T-helper 1 cell treated with Interleukin-12 subunit alpha and Interleukin-12 subunit beta and Interleukin-4 antibody, amounts not matched to agents 30 ng/mL and 1 ng/mL, for 36 hours (primary cell): Measurements from ENCODE around the gene STARD3. TPM values are rescaled to one million over a fixed set of nuclear protein-coding genes. Genes with fewer than 3 reads are reported as not detected.

Experiments used
- intact Hi-C: fragments of 100-400 bp; cut with micrococcal nuclease; formaldehyde crosslinking; loops from one replicate; pipeline ENCODE4 v1.15.1; 2024
- total RNA-seq: library from RNA; stranded (reverse); gene quantifications from 2 replicates; pipeline ENCODE4 v1.2.3, GENCODE V29; 2022

The STARD3 gene
- total RNA-seq, 1 donor from 2014 or later: 70.6 TPM

- intact Hi-C loops: no loop called here
These were observed 33.2 kb downstream of the STARD3 start for GRCh38 chr17:39669897-39670735.

GRCh38 chr17:39670746-39671145, 33.8 kb downstream of the STARD3 start:
- intact Hi-C loops: no loop called here

GRCh38 chr17:39671651-39672521, 34.9 kb downstream of the STARD3 start:
- intact Hi-C loops: no loop called here

- intact Hi-C loops: no loop called here
These were observed 35.8 kb downstream of the STARD3 start for GRCh38 chr17:39672522-39673334.

DNA sequence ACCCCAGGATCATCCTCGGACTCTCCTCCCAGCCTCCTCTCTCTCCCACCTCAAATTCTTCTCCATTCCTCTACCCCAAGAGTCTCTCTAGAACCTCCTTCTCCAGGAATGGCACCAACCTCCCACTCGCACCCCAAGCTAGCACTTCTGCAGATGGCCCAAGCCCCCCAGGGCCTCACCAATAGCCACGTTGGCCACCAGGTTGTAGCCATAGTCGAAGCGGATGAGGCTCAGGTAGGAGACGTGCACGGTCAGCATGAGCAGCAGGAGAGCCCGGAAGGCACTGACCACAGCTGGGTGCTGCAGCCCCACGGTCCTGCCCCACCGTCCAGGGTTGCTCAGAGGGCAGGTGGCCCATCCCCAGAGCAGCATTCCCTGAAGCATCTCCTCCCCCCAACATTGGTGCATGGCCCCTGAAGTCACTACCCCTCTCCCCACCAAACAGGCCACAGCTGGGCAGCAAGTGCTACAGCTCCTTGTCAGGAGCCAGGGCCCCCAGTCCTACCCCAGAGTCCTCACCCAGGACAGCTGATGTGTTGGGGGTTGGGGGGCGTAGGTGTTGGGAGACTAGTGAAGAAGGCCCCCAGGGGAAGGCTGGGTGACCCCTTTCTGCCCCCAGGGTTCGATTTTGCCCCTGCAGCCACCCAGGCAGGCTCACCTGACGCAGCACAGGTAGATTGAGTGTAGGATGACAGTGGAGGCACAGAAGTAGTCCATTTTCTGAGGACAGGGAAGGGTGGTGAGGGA, 36.6 kb downstream of the STARD3 start:
- intact Hi-C loops: no loop called here

DNA sequence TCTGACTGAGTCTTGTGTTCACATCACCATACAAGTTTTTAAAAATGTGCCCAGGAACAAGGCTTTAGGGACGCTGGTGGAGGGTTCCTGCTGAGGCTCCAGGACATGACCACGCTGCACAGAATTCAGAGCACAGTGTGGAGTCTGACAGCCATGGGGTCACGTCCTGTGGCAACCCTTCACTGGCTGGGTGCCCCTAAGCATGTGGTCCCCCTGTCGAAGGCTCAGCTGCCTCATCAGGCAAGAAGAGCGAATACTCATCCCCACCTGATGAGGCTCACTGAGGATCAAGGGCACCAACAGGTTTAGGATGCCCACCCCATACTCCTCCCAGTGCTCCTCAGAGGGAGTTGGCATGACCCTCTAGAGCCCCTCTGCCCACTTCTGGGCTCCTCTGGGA, 37.2 kb downstream of the STARD3 start:
- intact Hi-C loops: no loop called here

GRCh38 chr17:39674702-39675389, 37.9 kb downstream of the STARD3 start:
- intact Hi-C loops: no loop called here

- intact Hi-C loops: no loop called here
These were observed 38.6 kb downstream of the STARD3 start for GRCh38 chr17:39675390-39676082.

DNA sequence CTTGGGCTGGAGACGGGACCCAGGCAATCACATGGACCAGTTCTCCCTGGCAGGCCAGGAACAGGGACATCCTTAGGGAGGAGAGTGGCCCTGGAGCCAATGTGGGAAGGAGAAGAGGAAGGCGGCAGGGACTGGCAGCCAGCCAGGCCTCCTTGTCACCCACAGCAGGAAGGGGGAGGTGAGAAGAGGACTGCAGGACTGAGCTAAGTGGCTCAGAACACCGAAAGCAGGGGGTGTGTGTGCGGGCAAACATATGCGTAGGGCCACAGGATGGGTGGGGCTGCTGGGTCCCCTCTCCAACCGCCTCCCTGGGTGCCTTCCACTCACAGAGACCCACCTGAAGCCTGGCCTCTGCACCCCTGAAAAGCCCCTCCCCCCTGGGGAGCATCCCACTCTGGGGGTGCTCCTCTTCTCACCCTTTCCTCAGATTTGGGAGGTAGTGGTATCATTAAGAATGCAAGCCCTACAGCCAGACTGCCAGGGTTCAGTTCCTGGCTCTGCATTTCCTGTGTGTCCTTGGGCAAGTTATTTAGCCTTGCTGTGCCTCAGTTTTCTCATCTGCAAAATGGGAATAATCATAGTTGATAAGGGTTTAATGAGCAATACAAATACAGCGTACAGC, 39.4 kb downstream of the STARD3 start:
- intact Hi-C loops: no loop called here

GRCh38 chr17:39677072-39677471, 40.1 kb downstream of the STARD3 start:
- intact Hi-C loops: no loop called here

DNA sequence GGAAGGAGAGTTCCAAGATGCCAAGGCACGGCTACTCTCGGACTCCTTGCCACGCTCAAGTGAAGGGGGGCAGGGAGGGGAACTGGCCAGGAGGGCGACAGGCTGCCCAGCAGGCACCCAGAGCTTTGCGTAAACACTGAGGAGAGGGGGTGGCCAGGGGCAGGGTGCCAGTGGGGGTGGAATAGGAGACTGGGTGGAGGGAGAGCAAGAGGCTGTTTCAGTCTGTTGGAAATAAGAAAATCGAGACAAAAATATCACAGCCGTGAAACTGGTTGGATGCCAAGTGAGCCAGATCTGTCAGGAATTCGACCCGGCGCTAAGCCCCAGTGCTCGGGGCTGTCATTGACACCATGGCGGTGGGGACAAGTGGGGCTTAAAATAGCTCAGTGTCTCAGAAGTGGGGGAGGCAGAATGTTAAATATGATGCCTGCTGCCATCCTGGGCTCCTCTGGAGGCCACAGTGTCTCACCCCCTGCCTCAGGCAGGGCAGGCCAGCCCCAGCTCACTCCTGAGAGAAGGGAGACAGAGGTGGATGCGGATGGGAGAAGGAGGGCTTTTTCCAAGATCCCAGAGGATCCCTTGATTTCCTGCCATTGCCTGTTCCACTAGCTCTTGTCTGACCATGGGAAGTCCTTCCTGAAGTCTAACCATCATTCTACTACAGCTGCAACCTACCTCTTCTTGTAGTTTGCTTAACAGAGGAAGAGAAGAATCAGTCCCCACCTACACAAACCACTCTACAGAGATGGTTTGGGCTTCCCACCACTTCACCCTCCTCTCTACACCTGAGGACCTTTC, 40.8 kb downstream of the STARD3 start:
- intact Hi-C loops: no loop called here

GRCh38 chr17:39678340-39679116, 41.6 kb downstream of the STARD3 start:
- intact Hi-C loops: loop anchor here (1.0 kb wide), 1 partner anchor 10 kb away; the partner anchor contains the start of gene PGAP3

DNA sequence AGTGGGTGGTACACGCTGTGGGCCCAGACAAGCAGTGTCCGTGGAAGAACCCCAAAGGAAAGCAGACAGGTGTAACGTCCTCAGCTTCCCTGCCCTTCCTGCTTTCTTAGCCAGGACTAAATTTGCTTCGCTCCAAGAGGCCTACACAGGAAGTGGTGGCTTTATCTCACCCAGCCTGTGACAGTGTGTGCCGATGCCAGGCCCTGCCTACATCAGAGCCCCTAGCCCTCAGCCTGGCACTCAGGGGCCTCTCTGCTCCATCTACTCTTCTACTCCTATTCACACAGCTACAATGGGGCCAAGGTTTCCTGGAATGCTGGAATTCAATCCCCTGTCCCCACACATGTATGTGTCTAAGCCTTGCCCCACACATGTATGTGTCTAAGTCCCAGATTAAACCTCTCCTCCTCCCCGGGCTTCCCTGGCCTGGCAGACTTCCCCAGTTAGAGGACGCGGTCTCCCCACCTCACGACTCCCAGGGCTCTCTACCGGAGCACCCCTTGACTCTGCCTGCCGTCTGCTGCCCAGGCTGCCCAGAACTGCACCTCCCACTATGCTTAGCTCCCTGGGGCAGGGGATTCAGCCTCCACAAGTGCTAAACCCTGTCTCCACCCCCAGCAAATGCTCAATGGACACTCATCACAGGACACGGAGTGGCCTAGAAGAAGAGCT, 42.7 kb downstream of the STARD3 start:
- intact Hi-C loops: loop anchor here (1.0 kb wide), 1 partner anchor 9 kb away; the partner anchor contains the start of gene PGAP3

- intact Hi-C loops: no loop called here
These were observed 46.5 kb downstream of the STARD3 start for GRCh38 chr17:39683295-39683939.

- intact Hi-C loops: no loop called here
These were observed 47.6 kb downstream of the STARD3 start for GRCh38 chr17:39684369-39685192.
